ENCODE data around the gene PTPRK. TPM values are rescaled to one million over a fixed set of nuclear protein-coding genes. Genes with fewer than 3 reads are reported as not detected.

Gene PTPRK
- total and polyA plus RNA-seq, 2 donors (not counting 1 experiment from before 2014, with no cell fraction given) = 19.4 to 75.5 TPM

- no peak overlapping the region for H3K4me3 ChIP-seq (replicated peaks in 1 of 4; ENCODE audit: control extremely low read depth in 1 of 4, insufficient read depth in 1 of 4, low read depth in 3 of 4, low read length in 4 of 4)
- H2AFZ ChIP-seq (ENCODE audit: low read length) = no peak overlapping the region
- peak in 1 of 2 donors; percentile 16 for DNase-seq (ENCODE audit: low read depth in 2 of 2)
- H3K9me3 ChIP-seq (ENCODE audit: control insufficient read depth, insufficient read depth, low read depth, low read length) = no peaks in the 10 kb centered on the region
- no peak for TF ChIP-seq EZH2 (IDR thresholded peaks at IDR 0.05; ENCODE audit: low read length, missing control alignments)
- TF ChIP-seq, protein P1, sequence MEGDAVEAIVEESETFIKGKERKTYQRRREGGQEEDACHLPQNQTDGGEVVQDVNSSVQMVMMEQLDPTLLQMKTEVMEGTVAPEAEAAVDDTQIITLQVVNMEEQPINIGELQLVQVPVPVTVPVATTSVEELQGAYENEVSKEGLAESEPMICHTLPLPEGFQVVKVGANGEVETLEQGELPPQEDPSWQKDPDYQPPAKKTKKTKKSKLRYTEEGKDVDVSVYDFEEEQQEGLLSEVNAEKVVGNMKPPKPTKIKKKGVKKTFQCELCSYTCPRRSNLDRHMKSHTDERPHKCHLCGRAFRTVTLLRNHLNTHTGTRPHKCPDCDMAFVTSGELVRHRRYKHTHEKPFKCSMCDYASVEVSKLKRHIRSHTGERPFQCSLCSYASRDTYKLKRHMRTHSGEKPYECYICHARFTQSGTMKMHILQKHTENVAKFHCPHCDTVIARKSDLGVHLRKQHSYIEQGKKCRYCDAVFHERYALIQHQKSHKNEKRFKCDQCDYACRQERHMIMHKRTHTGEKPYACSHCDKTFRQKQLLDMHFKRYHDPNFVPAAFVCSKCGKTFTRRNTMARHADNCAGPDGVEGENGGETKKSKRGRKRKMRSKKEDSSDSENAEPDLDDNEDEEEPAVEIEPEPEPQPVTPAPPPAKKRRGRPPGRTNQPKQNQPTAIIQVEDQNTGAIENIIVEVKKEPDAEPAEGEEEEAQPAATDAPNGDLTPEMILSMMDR (conservative IDR thresholded peaks at IDR 0.05 in 1 of 2, IDR thresholded peaks at IDR 0.05 in 1 of 2; ENCODE audit: low read depth in 1 of 2, low read length in 2 of 2) = no peak
- no peak overlapping the region for H3K27ac ChIP-seq (ENCODE audit: insufficient read depth, low read length)
- no peak overlapping the region for H3K9ac ChIP-seq (ENCODE audit: insufficient read depth, low read length)
- peaks cover 1% of the 10 kb centered on the region for H4K20me1 ChIP-seq (ENCODE audit: control insufficient read depth, extremely low read depth, insufficient read depth, low read length)
- H3K4me2 ChIP-seq (ENCODE audit: extremely low read depth, insufficient read depth, low read length) = no peak overlapping the region
- no peaks in the 10 kb centered on the region for H3K4me1 ChIP-seq (ENCODE audit: control insufficient read depth, extremely low read depth, insufficient read depth, low read length)
- H3K79me2 ChIP-seq (ENCODE audit: control insufficient read depth, insufficient read depth, low read length) = peaks cover 6% of the 10 kb centered on the region
- no peaks in the 10 kb centered on the region for H3K36me3 ChIP-seq (ENCODE audit: control insufficient read depth, insufficient read depth, low read length)
- H3K27me3 ChIP-seq (ENCODE audit: control insufficient read depth, insufficient read depth, low read length) = no peaks in the 10 kb centered on the region
Observed at GRCh38 chr6:128455959-128456358, 64.4 kb downstream of the PTPRK start.

DNA sequence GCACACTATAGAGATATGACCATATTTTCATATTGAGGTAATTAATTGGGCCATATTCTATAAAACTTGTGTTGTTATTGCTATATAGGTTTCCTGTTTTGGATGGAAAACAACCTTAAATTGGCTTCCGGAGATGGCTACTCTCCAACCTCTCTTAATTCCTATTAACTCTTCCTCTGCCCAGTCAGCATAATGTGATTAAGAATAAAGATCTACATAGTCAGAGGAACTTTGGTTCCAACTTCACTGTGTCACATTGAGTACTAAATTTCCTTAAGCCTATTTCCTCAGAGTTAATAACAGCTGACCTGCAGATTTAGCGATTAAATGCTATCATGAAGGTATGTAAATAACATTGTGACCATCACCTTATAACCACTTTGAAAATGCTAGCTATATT lies 67.7 kb downstream of the PTPRK start:
- DNase-seq (ENCODE audit: low read depth in 2 of 2) = no peak
- Histone ChIP-seq H3K9ac (ENCODE audit: insufficient read depth, low read length) (no peak overlapping the region), H3K36me3 (ENCODE audit: control insufficient read depth, insufficient read depth, low read length) (no peaks in the 10 kb centered on the region), H4K20me1 (ENCODE audit: control insufficient read depth, extremely low read depth, insufficient read depth, low read length) (no peaks in the 10 kb centered on the region), H3K27ac (ENCODE audit: insufficient read depth, low read length) (no peak overlapping the region), H3K79me2 (ENCODE audit: control insufficient read depth, insufficient read depth, low read length) (peaks cover 3% of the 10 kb centered on the region), H3K4me3 (replicated peaks in 1 of 4; ENCODE audit: control extremely low read depth in 1 of 4, insufficient read depth in 1 of 4, low read depth in 3 of 4, low read length in 4 of 4) (no peak overlapping the region), H3K4me1 (ENCODE audit: control insufficient read depth, extremely low read depth, insufficient read depth, low read length) (no peaks in the 10 kb centered on the region), H3K9me3 (ENCODE audit: control insufficient read depth, insufficient read depth, low read depth, low read length) (no peaks in the 10 kb centered on the region), H3K27me3 (ENCODE audit: control insufficient read depth, insufficient read depth, low read length) (no peaks in the 10 kb centered on the region), H3K4me2 (ENCODE audit: extremely low read depth, insufficient read depth, low read length) (no peak overlapping the region), H2AFZ (ENCODE audit: low read length) (no peak overlapping the region)
- TF ChIP-seq, protein P1 (conservative IDR thresholded peaks at IDR 0.05 in 1 of 2, IDR thresholded peaks at IDR 0.05 in 1 of 2; ENCODE audit: low read depth in 1 of 2, low read length in 2 of 2) = no peak
- TF ChIP-seq EZH2 (IDR thresholded peaks at IDR 0.05; ENCODE audit: low read length, missing control alignments) = no peak

DNA sequence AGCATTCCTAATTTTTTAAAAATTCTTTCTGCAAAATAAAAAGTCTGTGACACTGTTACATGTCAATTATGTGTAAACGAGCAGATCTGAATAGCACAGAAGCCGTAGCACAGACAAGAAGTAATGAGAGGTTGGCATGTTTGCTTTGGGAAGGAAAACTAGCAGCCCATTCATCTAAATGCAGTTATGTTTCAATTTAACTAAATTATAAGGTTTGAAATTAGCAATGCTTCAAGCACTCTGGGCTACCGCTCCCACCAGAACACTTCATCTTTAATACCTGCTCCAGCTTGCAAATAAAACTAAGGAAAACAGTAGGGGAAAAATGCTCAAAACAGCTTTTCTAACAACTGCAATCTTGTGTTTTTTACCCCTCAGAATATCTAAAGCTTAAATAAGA lies 73.9 kb downstream of the PTPRK start:
- no peak overlapping the region for H3K27ac ChIP-seq (ENCODE audit: insufficient read depth, low read length)
- no peaks in the 10 kb centered on the region for H3K79me2 ChIP-seq (ENCODE audit: control insufficient read depth, insufficient read depth, low read length)

More for the DNA sequence above, 73.9 kb downstream of the PTPRK start:
- H3K4me3 ChIP-seq (replicated peaks in 1 of 4; ENCODE audit: control extremely low read depth in 1 of 4, insufficient read depth in 1 of 4, low read depth in 3 of 4, low read length in 4 of 4) = no peak overlapping the region
- no peaks in the 10 kb centered on the region for H3K27me3 ChIP-seq (ENCODE audit: control insufficient read depth, insufficient read depth, low read length)
- no peaks in the 10 kb centered on the region for H4K20me1 ChIP-seq (ENCODE audit: control insufficient read depth, extremely low read depth, insufficient read depth, low read length)
- no peak overlapping the region for H3K9ac ChIP-seq (ENCODE audit: insufficient read depth, low read length)
- H3K36me3 ChIP-seq (ENCODE audit: control insufficient read depth, insufficient read depth, low read length) = no peaks in the 10 kb centered on the region
- no peak overlapping the region for H2AFZ ChIP-seq (ENCODE audit: low read length)
- TF ChIP-seq, protein P1 (conservative IDR thresholded peaks at IDR 0.05 in 1 of 2, IDR thresholded peaks at IDR 0.05 in 1 of 2; ENCODE audit: low read depth in 1 of 2, low read length in 2 of 2) = no peak
- TF ChIP-seq EZH2 (IDR thresholded peaks at IDR 0.05; ENCODE audit: low read length, missing control alignments) = no peak
- no peak for DNase-seq (ENCODE audit: low read depth in 2 of 2)
- no peaks in the 10 kb centered on the region for H3K9me3 ChIP-seq (ENCODE audit: control insufficient read depth, insufficient read depth, low read depth, low read length)
- no peaks in the 10 kb centered on the region for H3K4me1 ChIP-seq (ENCODE audit: control insufficient read depth, extremely low read depth, insufficient read depth, low read length)
- H3K4me2 ChIP-seq (ENCODE audit: extremely low read depth, insufficient read depth, low read length) = no peak overlapping the region

Measured in fibroblast of lung (primary cell).